GM12872 (cell line): ENCODE measurements around the gene ZMYM1.

Experiments used
- TF ChIP-seq, protein P1 (sequence below): IDR thresholded peaks from 3 replicates; pipeline ENCODE4 v1.5.1; 2011; ENCODE audit warnings: low read depth, mild to moderate bottlenecking, low read length, moderate library complexity; ENCODE audit not compliant: insufficient read depth

ZMYM1 gene

DNA sequence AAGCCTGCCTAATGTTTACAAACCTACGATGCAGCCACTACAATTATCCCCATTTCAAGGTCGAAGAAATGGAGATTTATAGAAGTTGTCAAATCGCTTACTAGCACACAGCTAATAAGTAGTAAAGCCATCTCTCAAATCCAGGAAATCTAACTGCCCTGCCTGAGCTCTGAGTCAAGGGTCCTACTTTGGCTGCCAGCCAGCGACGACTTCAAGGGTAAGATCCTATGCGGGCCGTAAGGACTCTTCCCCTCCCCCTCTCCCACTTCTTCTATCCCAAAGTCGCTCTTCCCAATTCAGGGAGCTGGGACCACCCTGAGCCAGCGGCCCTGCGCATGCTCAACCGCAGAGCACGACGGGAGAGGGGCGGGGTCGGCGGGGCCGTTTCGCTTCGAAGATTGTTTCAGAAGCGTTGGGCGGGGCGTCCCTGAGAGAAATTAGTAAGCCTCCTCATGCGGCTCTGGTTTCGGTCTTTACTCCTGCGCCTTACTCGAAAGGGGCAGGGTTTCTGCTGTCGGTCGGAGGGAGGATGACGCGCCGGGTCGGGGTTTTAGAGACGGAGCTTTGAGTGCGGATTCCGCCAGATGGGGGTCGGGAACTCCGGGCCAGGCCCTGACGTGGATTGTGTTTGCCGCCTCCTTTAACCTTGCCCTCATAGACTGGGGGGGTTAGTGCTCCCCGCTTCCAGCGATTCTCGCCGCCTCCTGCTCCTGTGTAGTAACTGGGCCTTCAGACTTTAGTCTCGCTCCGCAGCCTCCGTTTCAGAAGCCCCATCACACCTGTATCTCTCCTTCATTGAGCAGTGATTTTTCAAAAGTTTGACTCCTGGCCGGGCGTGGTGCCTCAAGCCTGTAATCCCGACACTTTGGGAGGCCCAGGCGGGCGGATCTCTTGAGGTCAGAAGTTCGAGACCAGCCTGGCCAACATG, at the start of gene ZMYM1:
ZMYM1 (plus strand) TSS at position 383 of the 928 bp plus-strand sequence. CDS start 14,603 bp downstream, outside the sequence.
- TF ChIP-seq, protein P1, sequence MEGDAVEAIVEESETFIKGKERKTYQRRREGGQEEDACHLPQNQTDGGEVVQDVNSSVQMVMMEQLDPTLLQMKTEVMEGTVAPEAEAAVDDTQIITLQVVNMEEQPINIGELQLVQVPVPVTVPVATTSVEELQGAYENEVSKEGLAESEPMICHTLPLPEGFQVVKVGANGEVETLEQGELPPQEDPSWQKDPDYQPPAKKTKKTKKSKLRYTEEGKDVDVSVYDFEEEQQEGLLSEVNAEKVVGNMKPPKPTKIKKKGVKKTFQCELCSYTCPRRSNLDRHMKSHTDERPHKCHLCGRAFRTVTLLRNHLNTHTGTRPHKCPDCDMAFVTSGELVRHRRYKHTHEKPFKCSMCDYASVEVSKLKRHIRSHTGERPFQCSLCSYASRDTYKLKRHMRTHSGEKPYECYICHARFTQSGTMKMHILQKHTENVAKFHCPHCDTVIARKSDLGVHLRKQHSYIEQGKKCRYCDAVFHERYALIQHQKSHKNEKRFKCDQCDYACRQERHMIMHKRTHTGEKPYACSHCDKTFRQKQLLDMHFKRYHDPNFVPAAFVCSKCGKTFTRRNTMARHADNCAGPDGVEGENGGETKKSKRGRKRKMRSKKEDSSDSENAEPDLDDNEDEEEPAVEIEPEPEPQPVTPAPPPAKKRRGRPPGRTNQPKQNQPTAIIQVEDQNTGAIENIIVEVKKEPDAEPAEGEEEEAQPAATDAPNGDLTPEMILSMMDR = no peak

DNA sequence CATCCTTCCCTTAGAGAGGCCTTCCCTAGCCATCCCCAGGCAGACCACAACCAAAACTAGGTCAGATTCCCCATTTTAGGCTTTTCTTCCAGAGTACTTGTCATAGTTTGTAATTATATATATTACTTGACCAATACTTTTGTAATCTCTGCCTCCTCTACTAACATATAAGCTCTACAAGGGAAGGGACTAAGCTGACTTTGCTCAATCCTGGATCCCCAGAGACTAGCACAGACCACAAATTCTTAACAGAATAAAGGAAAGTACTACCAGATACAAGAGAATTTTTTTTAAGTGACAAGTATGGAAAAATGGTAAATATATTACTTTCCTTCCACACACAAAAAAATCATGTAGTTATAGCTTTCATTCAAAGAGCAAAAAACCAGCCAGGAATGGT, 49.4 kb upstream of the ZMYM1 start:
- TF ChIP-seq, protein P1 = no peak

DNA sequence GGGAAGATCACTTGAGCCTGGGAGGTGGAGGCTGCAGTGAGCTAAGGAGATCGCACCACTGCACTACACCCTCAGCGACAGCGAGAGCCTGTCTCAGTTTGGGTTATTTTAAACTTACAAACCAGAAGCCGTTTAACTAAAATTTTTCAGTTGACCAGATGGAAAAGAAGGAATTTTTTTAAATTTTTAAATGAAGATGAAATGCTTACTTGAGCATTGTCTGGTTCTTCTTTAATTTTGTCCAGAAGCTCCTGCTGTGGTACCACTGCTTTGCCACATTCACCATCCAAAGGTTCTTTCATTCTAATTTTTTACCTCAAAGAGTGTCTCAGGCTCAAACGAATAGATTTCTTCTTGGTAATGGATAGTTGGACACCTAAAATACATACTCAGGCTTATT, 48.8 kb upstream of the ZMYM1 start:
- TF ChIP-seq, protein P1 = no peak

DNA sequence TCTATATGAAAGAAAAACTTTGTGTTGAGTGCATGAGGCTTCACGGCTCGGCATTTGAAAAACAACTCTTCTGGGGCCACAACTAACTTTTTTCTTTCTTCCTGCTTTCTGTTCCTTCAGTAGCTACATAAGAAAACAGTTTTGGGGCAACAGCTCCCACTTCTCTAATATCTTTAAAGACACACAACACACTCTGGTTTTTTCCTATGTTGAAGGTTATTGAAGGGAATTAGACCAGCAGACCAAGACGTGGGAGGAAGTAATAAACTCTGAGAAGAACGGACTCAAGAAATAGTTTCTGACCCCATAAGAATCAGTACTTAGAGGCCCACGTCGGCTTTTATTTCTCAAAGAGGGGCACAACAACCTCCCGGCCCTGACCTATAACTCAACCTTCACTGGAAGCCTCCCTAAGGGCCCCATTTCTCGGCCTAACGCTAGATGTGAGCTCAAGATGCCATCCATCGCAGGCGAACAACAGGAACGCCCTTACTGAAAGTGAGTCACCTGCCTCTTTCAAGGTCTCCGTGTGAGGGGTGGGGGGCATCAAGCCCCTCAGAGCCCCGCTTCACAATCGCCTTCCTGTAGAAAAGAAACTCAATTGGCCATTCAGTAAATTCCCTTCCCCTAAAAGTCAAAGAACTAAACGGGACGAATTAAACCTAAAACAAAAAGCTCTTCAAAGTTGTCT, 48.3 kb upstream of the ZMYM1 start:
- TF ChIP-seq, protein P1 = no peak

DNA sequence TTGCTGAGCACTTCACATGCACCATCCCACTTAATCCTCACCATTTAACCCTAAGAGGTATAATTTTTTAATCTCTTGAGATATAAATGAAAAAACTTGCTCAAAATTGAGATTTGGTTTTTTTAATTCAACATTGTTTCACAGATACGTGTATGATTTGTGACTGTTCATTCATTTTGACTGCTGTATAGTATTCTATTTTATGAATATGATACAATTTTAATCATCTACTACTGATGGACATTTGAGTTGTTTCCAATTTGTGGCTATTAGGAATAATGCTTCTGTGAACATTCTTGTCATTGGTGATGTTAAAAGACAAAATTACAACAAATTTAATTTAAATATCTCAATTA, 46.8 kb upstream of the ZMYM1 start:
- TF ChIP-seq, protein P1 = no peak

DNA sequence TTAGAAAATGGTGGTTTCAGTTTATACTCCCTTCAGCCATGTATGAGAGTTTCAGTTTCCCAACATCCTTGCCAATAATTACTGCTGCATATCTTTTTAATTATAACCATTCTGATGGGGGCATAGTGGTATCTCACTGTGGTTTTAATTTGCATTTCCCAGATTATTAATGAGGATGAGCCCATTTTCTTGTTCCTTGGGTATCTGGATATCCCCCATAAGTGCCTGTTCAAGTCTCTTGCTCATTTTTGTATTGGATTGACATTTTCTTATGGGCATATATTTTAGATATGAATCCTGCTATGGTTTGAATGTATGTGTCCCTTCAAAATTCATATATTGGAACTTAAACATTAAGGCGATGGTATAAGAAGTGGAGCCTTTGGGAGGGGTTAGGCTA, 45.8 kb upstream of the ZMYM1 start:
- TF ChIP-seq, protein P1 = no peak

DNA sequence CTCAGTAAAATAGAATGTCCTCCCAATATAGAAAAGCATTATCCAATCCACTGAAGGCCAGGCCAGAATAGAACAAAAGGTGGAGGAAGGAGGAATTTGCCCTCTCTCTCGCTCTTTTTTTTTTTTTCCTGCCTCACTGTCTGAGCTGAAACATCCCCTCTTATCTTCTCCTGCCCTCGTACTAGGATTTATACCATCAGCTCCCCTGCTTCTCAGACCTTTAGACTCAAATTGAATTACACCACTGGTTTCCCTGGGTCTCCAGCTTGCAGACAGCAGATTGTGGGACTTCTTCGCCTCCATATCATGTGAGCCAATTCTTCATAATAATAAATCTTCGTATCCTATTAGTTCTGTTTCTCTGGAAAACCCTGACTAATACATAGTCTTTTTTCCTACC, 42.6 kb upstream of the ZMYM1 start:
- TF ChIP-seq, protein P1 = no peak
